Heart right ventricle (tissue), 16 donors: ENCODE measurements around the gene CALCOCO2. TPM values are rescaled to one million over a fixed set of nuclear protein-coding genes. Genes with fewer than 3 reads are reported as not detected.

Source experiments
- ATAC-seq, 8 donors: fragments of 200-7000 bp; cut with Tn5 transposase; one replicate each; pipeline ENCODE4 v1.9.1; 2020; ENCODE audit warnings: mild to moderate bottlenecking in 8 of 8, moderate library complexity in 8 of 8, moderate number of reproducible peaks in 1 of 8
- DNase-seq, 2 donors: peaks; one replicate each; pipeline ENCODE4 v3.0.0-alpha.2; 2020
- H3K27ac ChIP-seq, 10 donors: fragments of 200-600 bp; sonication (generic) in 2 of 10; one replicate each; pipeline versions ENCODE4 v1.5.0 to v1.8.0; 2020 to 2022; ENCODE audit warnings: mild to moderate bottlenecking in 3 of 10
- H3K27me3 ChIP-seq, 7 donors: fragments of 200-600 bp; one replicate each; pipeline ENCODE4 v1.8.0; 2021 to 2022; ENCODE audit warnings: mild to moderate bottlenecking in 2 of 7
- H3K36me3 ChIP-seq, 9 donors: fragments of 200-600 bp; sonication (generic) in 1 of 9; one replicate each; pipeline versions ENCODE4 v1.5.0 to v1.8.0; 2020 to 2022; ENCODE audit warnings: mild to moderate bottlenecking in 2 of 9
- H3K4me1 ChIP-seq, 9 donors: fragments of 200-600 bp; sonication (generic) in 1 of 9; one replicate each; pipeline versions ENCODE4 v1.5.0 to v1.8.0; 2020 to 2022; ENCODE audit warnings: mild to moderate bottlenecking in 4 of 9
- H3K4me3 ChIP-seq, 10 donors: fragments of 200-600 bp; sonication (generic) in 2 of 10; one replicate each; pipeline versions ENCODE4 v1.5.0 to v1.8.0; 2020 to 2022; ENCODE audit warnings: mild to moderate bottlenecking in 7 of 10, moderate library complexity in 2 of 10
- H3K9me3 ChIP-seq, 11 donors: fragments of 200-600 bp in 10 of 11; sonication (generic) in 2 of 11; one replicate each; pipeline versions ENCODE4 v1.5.0 to v1.8.0; 2013 to 2022; ENCODE audit warnings: mild to moderate bottlenecking in 2 of 11, control low read depth in 1 of 11, moderate library complexity in 1 of 11
- CTCF ChIP-seq, 9 donors: fragments of 200-600 bp; sonication (generic) in 2 of 9; IDR thresholded peaks; one replicate each; pipeline versions ENCODE4 v1.5.0 to v1.8.0; 2021 to 2022; ENCODE audit warnings: antibody characterized with exemption in 9 of 9, mild to moderate bottlenecking in 5 of 9, moderate library complexity in 1 of 9
- WGBS, 2 donors: extraction: QIAGEN DNeasy Blood & Tissue Kit; methylation state at CpG; one replicate each; pipeline ENCODE4 v1.1.7; 2013; ENCODE audit warnings: inconsistent platforms in 1 of 2; 5-methylcytosine and 5-hydroxymethylcytosine counted together
- intact Hi-C, 10 donors: fragments of 100-400 bp; cut with DNase I; formaldehyde crosslinking; loops; one replicate each; pipeline versions ENCODE4 v1.11.1 to v1.14.2; 2022
- polyA plus RNA-seq, 2 donors: library from polyadenylated mRNA; stranded (reverse); fragments of 200-250 nt; gene quantifications; one replicate each; pipeline ENCODE4 v1.2.3, GENCODE V29; 2013
- total RNA-seq, 10 donors: library from RNA; stranded (reverse); fragmentation: NEBNext Ultra II Directional in 3 of 10; extraction: Animal tissue kit (Norgen Biotek cat#: 25700) in 3 of 10; gene quantifications; one replicate each; pipeline versions ENCODE4 v1.2.1 to v1.2.4, GENCODE V29; 2021 to 2023
- donor health status: Arrhythmogenic right ventricular cardiomyopathy.
- donor health status: ischemic (EF 13 %, LVEDD 7.1; RV severe dilation, severe dysfunction).
- donor health status: healthy with polysubstance abuse.
- donor health status: DM: no; HTN: yes; CAD: no.
- donor health status: DM: no; HTN: no; CAD: no.
- donor health status: ischemic (EF 25% LVEDD 6.9; RV normal size, moderate dysfunction).
- donor health status: ischemic (EF 25% LVEDD 5.7; RV mildly dilated, moderate dysfunction).
- donor health status: healthy.
- donor health status: DM: yes; HTN: yes; CAD: no.
- donor health status: Ischemic cardiomyopathy.
- donor health status: ischemic (EF 35%, LVEDD 5.7; RV mildly dilated, moderate dysfunction).
- donor health status: nonischemic (EF 11% LVEDD 7.7; RV severe dilation, severe dysfunction).
- donor health status: DM: yes; HTN: yes; CAD: no.
- donor health status: PGD.
- donor health status: ischemic (EF 29% LVEDD 5.4; RV normal size, mild dysfunction).
- donor health status: nonischemic (EF 23%, LVEDD 6.1; RV moderate dilation, normal function).

CALCOCO2 gene
- total and polyA plus RNA-seq, 12 donors: 79.7 to 412 (median 247) TPM

- 96% methylated on average over 4 of the region's 4 CpGs for WGBS, 2 donors
- TF ChIP-seq CTCF (IDR thresholded peaks at IDR 0.05): no peak
- intact Hi-C loops: no loop called here
- Histone ChIP-seq H3K9me3 (no peaks in the 10 kb centered on the region), H3K4me3 (no peak overlapping the region), H3K4me1 (no peaks in the 10 kb centered on the region), H3K27ac (no peak overlapping the region), H3K36me3 (peaks cover 4 to 100% (median 86%) of the 10 kb centered on the region in 9 donors), H3K27me3 (no peaks in the 10 kb centered on the region)
- DNase-seq (no peak), ATAC-seq (no peak)
These were observed 29.6 kb downstream of the CALCOCO2 start for GRCh38 chr17:48860456-48860855.

- intact Hi-C loops: loop anchor here in 1 of 10 donors (5.0 kb wide), 1 partner anchor 52 kb away; the partner anchor contains the start of gene TTLL6
- Histone ChIP-seq H3K27me3 (no peaks in the 10 kb centered on the region), H3K4me3 (no peak overlapping the region), H3K9me3 (no peaks in the 10 kb centered on the region), H3K4me1 (peaks cover 3 to 47% (median 38%) of the 10 kb centered on the region in 9 donors), H3K27ac (peak overlapping the region in 2 of 10 donors; percentile 30 to 41), H3K36me3 (peaks cover 0 to 33% (median 22%) of the 10 kb centered on the region in 9 donors)
- no peak for TF ChIP-seq CTCF (IDR thresholded peaks at IDR 0.05)
- ATAC-seq: no peak
- DNase-seq: no peak
- 60 to 63% methylated on average over 3 of the region's 3 CpGs for WGBS, 2 donors
These were observed 38.2 kb downstream of the CALCOCO2 start for GRCh38 chr17:48868916-48869500.

- 55 to 59% methylated on average over 6 of the region's 6 CpGs for WGBS, 2 donors
- Histone ChIP-seq H3K27ac (peak overlapping the region in 3 of 10 donors; percentile 13 to 41 (median 30)), H3K9me3 (no peaks in the 10 kb centered on the region), H3K36me3 (peaks cover 0 to 24% (median 14%) of the 10 kb centered on the region in 9 donors), H3K4me3 (no peak overlapping the region), H3K4me1 (peaks cover 3 to 51% (median 38%) of the 10 kb centered on the region in 9 donors), H3K27me3 (no peaks in the 10 kb centered on the region)
- TF ChIP-seq CTCF (IDR thresholded peaks at IDR 0.05): no peak
- DNase-seq (no peak), ATAC-seq (peak in 3 of 8 donors; percentile 7 to 49 (median 34))
- intact Hi-C loops: loop anchor here in 6 of 10 donors (5.0 to 10.0 kb wide), 3 partner anchors 38 to 145 kb away; partner anchors contain the start of genes CALCOCO2 (in 3 of the 6), HOXB13 (in 2 of the 6), PRAC1 (in 2 of the 6) and PRAC2 (in 2 of the 6)
These were observed 39.0 kb downstream of the CALCOCO2 start for GRCh38 chr17:48869821-48870318.

GRCh38 chr17:48871035-48871550 is 40.3 kb downstream of the CALCOCO2 start:
- intact Hi-C loops: loop anchor here in 5 of 10 donors (5.0 to 10.0 kb wide), 2 partner anchors 39 to 146 kb away; partner anchors contain the start of genes CALCOCO2 (in 3 of the 5), HOXB13 (in 2 of the 5), PRAC1 (in 2 of the 5) and PRAC2 (in 2 of the 5)
- 58 to 70% methylated on average over 4 of the region's 4 CpGs for WGBS, 2 donors
- no peaks in the 10 kb centered on the region for H3K27me3 ChIP-seq
- peaks cover 3 to 51% (median 38%) of the 10 kb centered on the region in 9 donors for H3K4me1 ChIP-seq
- H3K27ac ChIP-seq: peak overlapping the region in 9 of 10 donors; percentile 31 to 82 (median 78)
- no peaks in the 10 kb centered on the region for H3K9me3 ChIP-seq
- ATAC-seq: peak in 1 of 8 donors; percentile 25
- H3K36me3 ChIP-seq: peaks cover 0 to 12% (median 2%) of the 10 kb centered on the region in 9 donors
- H3K4me3 ChIP-seq: no peak overlapping the region
- no peak for DNase-seq
- TF ChIP-seq CTCF (IDR thresholded peaks at IDR 0.05): no peak
